DMS79 treated with DMSO at 0.1 percent for 48 hours (cell line): ENCODE results near the gene TNFAIP8L3.

Source experiments
- DNase-seq: peaks from one replicate; lab custom pipeline; 2025; lab: John Stamatoyannopoulos, UW

The TNFAIP8L3 gene

GRCh38 chr15:51089699-51090453 lies 4.8 kb downstream of the TNFAIP8L3 start:
- DNase-seq = no peak

GRCh38 chr15:51089041-51089440 lies 5.7 kb downstream of the TNFAIP8L3 start:
- DNase-seq = no peak

- DNase-seq = no peak
These were observed 6.1 kb downstream of the TNFAIP8L3 start for GRCh38 chr15:51088585-51088984.

DNA sequence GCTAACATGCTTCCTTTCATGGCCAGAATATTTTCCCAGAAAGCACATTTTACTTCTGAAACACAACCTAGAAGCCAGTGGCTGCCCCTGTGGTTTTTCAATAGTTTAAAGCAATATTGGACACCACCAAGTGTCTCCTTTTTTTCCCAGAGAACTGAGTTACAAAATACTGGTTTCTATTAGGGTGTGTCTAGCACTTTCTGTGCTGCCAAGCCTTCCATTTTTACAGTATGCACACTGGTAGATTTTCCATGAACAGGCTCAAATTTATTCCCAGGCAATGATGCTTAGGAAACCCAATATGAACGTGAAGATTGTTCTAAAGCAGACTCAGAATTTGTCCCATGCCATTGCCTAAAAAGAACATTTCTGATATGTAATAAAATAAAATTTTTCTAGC lies 7.2 kb downstream of the TNFAIP8L3 start:
- no peak for DNase-seq

- no peak for DNase-seq
These were observed 8.3 kb downstream of the TNFAIP8L3 start for GRCh38 chr15:51086409-51086808.

GRCh38 chr15:51085764-51086163 lies 8.9 kb downstream of the TNFAIP8L3 start:
- DNase-seq = no peak

DNA sequence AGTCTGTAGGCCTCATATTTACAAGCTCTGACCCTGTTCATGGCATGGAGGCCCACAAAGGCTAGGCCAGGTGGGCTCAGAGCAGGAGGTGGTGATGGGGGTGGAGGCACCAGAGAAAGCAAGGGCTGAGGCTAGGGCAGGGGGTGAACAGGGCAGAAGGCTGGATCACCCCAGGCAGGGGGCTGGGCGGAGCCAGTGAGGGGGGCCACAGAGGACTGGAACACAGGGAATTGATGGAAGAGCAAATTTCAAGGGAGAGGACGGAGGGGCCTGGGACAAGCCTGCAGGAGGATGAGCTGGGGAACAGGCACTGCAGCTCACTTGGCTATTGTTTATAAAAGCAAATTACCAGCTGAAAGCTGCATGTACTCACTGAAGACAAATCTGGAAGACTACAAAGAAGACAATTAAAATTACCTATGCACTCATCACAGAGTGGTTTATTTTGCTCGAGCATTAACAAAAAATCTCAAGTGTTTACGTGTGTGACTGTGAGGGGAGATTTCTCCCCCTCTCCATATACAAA lies 11.0 kb downstream of the TNFAIP8L3 start:
- DNase-seq = no peak

DNA sequence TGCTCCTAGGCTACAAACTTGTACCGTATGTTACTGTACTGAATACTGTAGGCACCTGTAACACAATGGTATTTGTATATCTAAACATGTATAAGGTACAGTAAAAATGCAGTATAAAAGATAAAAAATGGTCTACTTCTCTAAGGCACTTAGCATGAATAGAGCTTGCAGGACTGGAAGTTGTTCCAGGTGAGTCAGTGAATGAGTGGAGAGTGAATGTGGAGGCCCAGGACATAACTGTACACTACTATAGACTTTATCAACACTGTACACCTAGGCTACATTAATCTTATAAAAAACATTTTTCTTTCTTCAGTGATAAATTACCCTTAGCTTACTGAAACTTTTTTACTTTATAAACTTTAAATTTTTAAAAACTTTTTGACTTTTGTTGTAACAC lies 12.5 kb downstream of the TNFAIP8L3 start:
- DNase-seq = no peak

DNA sequence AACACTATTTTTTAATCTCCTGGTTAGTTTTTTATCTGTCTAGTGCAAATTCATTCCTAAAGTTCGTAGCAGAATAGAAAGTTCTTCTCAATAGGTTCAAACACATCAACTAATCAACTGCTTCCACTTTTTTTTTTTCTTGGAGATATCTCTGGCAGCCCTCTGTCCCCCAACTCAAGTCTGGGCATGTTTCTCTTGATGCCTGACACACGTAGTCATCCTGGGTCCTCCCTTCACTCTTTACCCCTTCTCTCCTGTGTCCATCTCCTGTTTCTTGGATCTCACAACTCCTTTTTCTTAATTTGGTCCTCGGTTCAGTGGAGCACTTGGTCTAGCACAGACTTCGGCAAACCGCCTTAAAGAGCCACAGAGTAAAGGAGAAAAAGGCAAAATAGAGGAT lies 14.4 kb downstream of the TNFAIP8L3 start:
- no peak for DNase-seq

DNA sequence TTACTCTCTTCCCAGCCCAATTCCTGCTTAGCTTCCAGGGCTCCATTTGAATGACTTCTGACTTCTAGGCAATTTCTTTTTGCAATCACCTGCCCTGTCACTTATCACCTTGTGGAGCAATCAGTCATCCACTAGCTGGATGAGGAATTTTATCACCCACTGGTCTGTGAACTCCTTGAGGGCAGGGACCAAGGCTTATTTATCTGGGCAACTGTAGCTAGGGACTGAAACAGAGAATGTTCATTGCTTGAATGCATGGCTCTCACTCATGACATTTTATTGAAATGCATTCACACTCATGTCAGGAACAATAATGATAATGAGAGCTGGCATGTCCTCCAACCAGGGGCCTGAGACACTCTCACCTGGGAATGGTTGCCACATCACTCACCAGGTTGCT lies 15.5 kb downstream of the TNFAIP8L3 start:
- no peak for DNase-seq

DNA sequence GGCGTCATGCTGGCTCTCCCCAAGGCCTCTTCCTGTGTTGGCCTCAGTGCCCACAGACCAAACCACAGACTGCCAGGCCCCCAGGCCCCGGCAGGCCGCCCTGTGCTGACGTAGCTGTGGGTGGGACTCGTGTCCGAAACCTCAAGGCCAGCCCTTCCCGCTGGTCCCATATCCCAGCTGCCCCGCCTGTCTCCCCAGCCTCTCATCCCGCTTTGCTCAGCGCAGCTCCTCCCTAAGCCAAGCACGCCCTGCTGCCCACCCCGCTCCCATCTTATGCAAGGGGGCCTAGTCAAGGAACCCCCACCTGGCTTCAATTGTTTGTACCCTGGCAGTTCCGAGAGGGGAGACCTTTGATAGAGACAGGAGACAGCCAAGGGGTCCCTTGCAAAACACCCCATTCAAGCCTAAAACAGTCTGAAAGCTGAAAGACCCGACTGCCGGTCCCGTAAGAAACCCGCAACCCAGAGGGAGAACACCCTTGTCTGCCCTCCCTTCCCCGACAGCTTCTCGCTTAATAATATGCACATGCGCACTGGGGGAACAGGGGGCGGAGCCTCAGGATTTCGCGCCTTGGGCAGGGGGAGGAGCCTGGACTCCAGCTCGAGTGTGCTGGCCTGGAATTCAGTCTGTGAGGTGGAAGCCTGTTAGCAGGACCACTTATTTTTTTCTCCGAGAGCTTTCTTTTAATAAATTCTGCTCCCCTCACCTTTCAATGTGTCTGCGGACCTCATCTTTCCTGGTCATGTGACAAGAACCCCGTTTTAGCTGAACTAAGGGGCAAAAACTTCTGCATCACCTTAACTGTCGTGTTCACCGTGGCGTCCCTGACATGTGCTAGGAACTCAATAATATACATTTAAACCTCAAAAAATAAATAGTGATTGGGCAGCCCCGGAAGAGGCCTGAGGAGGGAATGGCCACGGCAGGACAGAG lies 17.2 kb downstream of the TNFAIP8L3 start:
- DNase-seq = no peak

DNA sequence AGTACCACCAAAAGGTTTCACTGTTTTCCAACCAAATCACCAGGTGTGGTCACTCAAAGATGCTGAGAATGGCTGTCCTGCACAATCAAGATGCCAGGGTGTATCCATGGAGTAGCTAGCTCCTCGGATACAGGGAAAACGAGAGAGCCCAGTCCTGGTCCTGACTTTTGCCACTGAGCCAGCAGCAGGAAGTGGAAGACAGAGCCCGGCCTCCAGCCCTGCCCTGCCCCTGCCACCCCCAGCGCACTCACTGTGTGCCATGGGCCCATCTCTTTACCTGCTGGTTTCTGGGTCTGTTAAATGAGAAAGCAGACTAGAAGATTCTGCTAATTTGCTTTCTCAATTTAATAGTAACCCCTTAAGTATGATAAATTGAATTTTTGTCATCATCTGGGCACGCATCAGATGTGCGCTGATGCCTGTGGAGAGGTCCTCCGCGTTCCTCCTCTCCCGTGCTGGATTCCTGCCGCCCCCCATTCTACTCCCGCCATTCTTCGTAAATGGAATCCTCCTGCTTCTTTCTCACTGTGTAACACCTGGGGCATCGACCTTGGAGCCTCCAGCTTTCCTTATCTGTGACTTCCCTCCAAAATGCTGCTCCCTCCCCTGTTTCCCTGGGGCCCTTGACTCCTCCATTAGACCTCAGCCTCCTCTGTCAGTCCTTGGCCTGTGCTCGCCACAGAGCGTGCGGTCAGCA lies 18.0 kb downstream of the TNFAIP8L3 start:
- DNase-seq = no peak

- DNase-seq = no peak
These were observed 18.7 kb downstream of the TNFAIP8L3 start for GRCh38 chr15:51075826-51076523.

DNA sequence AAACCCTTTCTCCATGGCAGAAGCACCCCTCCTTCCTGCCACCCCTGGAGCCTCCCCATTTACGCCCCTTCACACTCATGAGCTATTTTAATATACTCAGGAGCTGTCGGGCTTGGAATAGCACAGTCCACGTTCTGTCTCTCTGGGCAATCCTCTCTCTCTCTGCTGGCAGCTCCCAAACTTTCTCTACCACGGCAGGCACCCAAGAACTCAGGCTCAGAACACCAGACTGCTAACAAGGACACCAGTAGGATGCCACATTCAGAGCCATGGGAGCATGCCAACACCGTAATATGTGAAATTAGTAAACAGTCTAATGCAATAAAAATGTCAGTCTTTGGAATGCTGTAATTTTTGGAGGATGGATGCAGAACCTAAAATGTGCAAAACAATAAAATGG lies 19.3 kb downstream of the TNFAIP8L3 start:
- DNase-seq = no peak

GRCh38 chr15:51074926-51075325 lies 19.8 kb downstream of the TNFAIP8L3 start:
- DNase-seq = no peak

- no peak for DNase-seq
These were observed 23.1 kb downstream of the TNFAIP8L3 start for GRCh38 chr15:51071578-51071977.

GRCh38 chr15:51069983-51070382 lies 24.7 kb downstream of the TNFAIP8L3 start:
- DNase-seq = no peak

DNA sequence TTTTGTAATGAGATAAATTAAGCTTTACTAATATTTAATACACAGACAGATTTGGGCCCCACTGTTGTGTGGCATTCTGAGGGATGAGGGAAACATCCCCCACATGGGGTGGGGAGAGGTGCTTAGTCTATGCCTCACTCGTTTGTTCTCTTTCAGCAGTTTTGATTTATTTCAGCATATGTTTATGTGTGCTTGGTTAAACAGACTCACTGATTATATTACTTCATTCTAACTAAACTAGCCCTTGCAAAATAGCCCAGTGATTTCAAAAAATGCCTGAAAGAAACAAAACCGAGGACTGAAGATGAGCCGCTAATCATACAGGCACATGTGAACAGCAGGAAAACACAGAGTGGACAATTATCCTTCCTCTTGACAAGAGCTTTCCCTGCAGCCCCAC lies 27.2 kb downstream of the TNFAIP8L3 start:
- no peak for DNase-seq

DNA sequence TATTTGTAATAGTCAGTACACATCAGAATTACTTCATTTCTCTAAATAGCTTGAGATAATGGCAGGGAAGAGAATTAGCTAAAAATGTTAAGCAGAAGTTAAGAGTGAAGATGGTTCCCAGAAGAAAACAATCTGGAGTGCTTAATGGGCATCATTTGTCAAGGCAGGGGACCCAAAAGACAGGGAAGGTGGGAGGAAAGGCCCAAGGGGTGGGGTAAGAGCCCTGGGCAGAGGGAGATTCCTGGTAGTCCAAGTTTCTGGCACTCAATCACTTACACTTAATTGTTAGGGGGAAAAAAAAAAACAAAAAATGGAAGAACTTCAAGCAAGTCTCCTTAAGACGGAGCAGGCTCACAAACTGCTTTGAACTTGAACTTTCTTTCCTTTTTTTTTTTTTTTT lies 28.9 kb downstream of the TNFAIP8L3 start:
- no peak for DNase-seq

- no peak for DNase-seq
These were observed 29.4 kb downstream of the TNFAIP8L3 start for GRCh38 chr15:51065261-51065660.

GRCh38 chr15:51062736-51063135 lies 32.0 kb downstream of the TNFAIP8L3 start:
- DNase-seq = no peak
